GM23338 (cell line): ENCODE data around the gene PACS2.

ENCODE experiments used
- CTCF ChIP-seq, 2 experiments: fragments of 200-600 bp in 1 of 2; sonication (generic) in 1 of 2; conservative IDR thresholded peaks; 2 replicates each; pipeline versions ENCODE4 v1.5.1 to v1.6.1; 2016 to 2017; ENCODE audit warnings: antibody characterized with exemption in 2 of 2, low read depth in 2 of 2, mild to moderate bottlenecking in 2 of 2, moderate library complexity in 1 of 2
- ETS1 ChIP-seq: IDR thresholded peaks from 2 replicates; pipeline ENCODE4 v1.6.1; 2016; ENCODE audit warnings: antibody characterized with exemption
- EZH2 ChIP-seq: fragments of 200-600 bp; sonication (generic); IDR thresholded peaks from one replicate; pipeline ENCODE4 v1.8.0; 2017; ENCODE audit warnings: antibody characterized with exemption, mild to moderate bottlenecking, low read depth; ENCODE audit not compliant: unreplicated experiment
- EZH2phosphoT487 ChIP-seq: fragments of 200-600 bp; sonication (generic); IDR thresholded peaks from one replicate; pipeline ENCODE4 v1.8.1; 2018; ENCODE audit warnings: antibody characterized with exemption; ENCODE audit not compliant: unreplicated experiment
- JUNB ChIP-seq: IDR thresholded peaks from one replicate; pipeline ENCODE4 v1.6.1; 2016; ENCODE audit warnings: antibody characterized with exemption; ENCODE audit not compliant: unreplicated experiment
- NANOG ChIP-seq: IDR thresholded peaks from 2 replicates; pipeline ENCODE4 v1.6.1; 2016; ENCODE audit warnings: antibody characterized with exemption, borderline replicate concordance
- POLR2AphosphoS5 ChIP-seq: IDR thresholded peaks from 2 replicates; pipeline ENCODE4 v1.6.1; 2016; ENCODE audit warnings: antibody characterized with exemption, low read depth
- REST ChIP-seq: IDR thresholded peaks from one replicate; pipeline ENCODE4 v1.6.1; 2018; ENCODE audit warnings: antibody characterized with exemption; ENCODE audit not compliant: unreplicated experiment

- no peak for TF ChIP-seq POLR2AphosphoS5
- TF ChIP-seq CTCF (conservative IDR thresholded peaks at IDR 0.05; ENCODE audit: low read depth in 2 of 2) = no peak
- TF ChIP-seq EZH2 = no peak
- TF ChIP-seq EZH2phosphoT487 = no peak
- no peak for TF ChIP-seq REST
- TF ChIP-seq ETS1 = no peak
- no peak for TF ChIP-seq NANOG
- TF ChIP-seq JUNB = no peak
Measured at GRCh38 chr14:105380756-105381155, 66.2 kb downstream of the PACS2 start.
